Activated naive CD8-positive, alpha-beta T cell treated with anti-CD3 and anti-CD28 coated beads, Interleukin-2, amount 50 U/mL, for 16 hours (primary cell): Measurements from ENCODE around the gene VTN.
A peak's percentile ranks its signal among the peaks of the same experiment; 100 is the strongest.

Experiments
- DNase-seq: peaks from one replicate; pipeline ENCODE4 v3.0.0-alpha.2; 2020; ENCODE audit warnings: low read depth, low spot score

Gene VTN

DNA sequence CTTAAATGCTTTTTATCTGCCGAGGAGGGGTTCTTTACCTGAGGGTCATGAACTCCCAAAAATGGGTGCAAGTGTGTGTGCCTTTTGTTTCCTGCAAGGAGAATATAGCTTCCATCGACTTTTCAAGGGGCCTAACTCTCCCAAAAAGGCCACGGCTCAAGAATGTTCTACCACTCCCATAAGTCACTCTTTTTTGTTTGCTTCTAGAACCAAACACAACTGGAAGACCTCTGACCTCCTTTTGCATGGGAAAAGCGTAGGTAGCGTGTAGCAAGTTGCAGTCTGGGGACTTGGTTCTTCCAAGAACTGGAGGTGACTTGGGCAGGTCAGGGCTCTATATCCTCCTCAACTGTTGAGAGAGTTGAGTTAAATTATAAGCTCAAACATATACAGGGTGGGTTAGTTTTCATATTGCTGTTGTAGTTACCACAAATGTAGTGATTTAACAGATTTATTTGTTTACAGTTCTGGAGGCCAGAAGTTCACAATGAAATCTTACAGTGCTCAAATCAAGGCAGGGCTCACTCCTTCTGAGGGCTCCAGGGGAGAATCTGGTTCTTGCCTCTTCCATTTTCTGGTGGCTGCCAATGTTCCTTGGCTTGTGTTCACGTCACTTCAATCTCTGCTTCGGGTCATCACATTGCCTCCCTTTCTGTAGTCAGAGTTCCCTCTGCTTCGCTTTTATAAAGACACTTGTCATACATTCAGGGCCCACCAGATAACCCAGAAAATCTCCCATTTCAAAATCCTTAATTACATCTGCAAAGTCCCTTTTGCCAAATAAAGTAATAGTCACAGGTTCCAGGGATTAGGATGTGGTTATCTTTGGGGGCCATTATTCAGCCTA is 49.7 kb downstream of the VTN start:
- DNase-seq = no peak

DNA sequence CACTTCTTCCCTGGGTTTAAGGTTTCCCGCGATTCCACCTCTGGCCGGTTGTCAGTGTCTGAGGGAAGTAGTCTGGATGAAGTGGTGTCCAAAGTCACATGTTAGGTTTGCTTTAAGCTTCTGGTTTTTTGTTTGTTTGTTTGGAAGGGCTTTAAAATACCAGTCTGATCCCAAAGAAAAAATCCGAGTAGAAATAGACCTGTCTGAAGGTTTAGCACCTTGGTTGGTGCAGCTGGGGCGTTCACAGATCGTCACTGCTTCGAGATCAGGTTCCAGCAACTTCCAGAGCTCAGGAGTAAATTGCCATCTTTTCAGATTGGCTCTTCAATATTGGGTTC is 50.5 kb downstream of the VTN start:
- no peak for DNase-seq

DNA sequence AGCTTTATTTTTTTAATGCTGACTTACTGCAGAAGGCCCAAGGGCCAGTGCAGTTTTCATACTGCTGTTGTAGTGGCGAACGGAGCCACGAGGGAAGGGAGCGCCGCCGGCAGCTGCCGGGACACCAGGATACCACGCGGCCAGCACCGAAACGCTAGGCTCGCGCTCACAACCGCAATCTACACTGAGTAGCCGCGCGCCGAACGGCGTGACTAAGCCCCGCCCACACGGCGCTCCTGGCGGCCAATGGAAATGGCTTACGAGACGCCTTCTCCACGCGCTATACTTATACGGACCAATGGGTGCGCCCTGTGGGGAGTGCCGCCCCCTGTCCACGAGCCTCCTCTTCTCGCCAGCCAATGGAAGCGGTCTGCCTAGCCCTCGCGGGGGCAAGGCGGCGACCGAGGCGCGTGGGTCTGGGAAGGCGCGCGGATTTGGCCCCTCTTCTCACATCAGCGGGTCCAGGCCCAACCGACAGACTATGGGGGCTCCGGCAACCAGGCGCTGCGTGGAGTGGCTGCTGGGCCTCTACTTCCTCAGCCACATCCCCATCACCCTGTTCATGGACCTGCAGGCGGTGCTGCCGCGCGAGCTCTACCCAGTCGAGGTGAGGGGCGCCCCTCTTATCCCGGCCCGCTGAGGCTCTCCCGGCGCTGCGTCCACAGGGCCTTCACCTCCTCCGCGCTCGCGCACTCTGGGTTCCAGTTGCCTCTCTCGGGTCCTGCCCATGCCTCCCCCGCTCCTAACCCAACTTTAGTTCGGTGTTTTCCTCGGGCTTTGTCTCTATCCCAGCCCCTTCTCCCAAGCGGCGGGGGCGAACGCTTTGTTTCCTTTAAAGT is 51.1 kb downstream of the VTN start, which contains the start of gene TMEM97:
TMEM97 (plus strand) TSS at position 442 of the 839 bp plus-strand sequence; CDS start at position 482, 40 bp downstream.
- DNase-seq = peak; percentile 91

DNA sequence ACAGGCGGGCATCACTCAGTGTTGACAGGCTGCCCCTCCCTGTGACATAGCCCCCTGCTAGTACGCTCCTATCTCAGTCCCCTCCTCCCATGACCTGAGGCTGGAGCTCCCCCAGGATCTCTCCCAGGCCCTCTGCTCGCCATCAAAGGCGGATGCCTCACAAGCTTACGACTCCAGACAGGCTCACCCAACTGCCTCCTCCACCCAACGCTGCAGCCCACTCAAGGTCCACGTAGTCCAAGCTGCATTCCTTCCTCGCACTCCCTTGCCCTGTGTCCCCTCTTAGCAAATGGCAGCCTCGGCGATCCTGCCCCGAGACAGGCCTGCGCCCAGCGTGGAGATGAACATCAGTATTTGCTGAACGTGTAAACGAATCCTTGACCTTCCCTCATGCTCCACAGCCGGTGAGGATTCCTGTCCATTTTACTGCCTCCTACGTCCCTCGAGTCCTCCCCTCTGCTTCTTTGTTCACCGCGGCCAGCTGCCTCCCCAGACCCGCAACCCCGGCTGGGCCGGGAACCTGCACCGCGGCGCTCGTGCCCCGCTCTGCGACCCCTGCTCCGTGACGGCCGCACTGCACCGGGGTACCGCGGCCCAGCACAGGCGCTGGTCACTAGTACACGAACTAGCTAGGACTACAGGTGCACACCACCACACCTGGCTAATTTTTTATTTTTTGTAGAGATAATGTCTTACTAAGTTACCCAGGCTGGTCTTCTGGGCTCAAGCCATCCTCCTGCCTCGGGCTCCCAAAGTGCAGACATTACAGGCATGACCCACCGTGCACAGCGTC is 51.9 kb downstream of the VTN start:
- DNase-seq = no peak
